HepG2 (cell line): Measurements from ENCODE around the gene DNASE2. TPM values are rescaled to one million over a fixed set of nuclear protein-coding genes. Genes with fewer than 3 reads are reported as not detected.

Experiments
- BATF2 ChIP-seq: sonication (generic); formaldehyde crosslinking; IDR thresholded peaks from 2 replicates; pipeline ENCODE4 v1.8.0; 2022; ENCODE audit warnings: mild to moderate bottlenecking, missing genetic modification reagents, moderate library complexity
- DMTF1 ChIP-seq: sonication (generic); formaldehyde crosslinking; IDR thresholded peaks from 2 replicates; pipeline ENCODE4 v1.4.0; 2020; ENCODE audit warnings: mild to moderate bottlenecking, missing genetic modification reagents
- ELF4 ChIP-seq: sonication (generic); formaldehyde crosslinking; IDR thresholded peaks from 2 replicates; pipeline ENCODE4 v1.5.0; 2020; ENCODE audit warnings: missing genetic modification reagents, mild to moderate bottlenecking, moderate library complexity, borderline replicate concordance
- GMEB2 ChIP-seq: IDR thresholded peaks from 2 replicates; pipeline ENCODE4 v1.6.1; 2016; ENCODE audit warnings: missing biosample characterization, missing genetic modification reagents, low read depth
- IRF9 ChIP-seq: sonication (generic); formaldehyde crosslinking; IDR thresholded peaks from 2 replicates; pipeline ENCODE4 v1.8.0; 2022; ENCODE audit warnings: missing genetic modification reagents, mild to moderate bottlenecking, borderline replicate concordance
- PAF1 ChIP-seq: IDR thresholded peaks from 2 replicates; pipeline ENCODE4 v1.6.1; 2016; ENCODE audit warnings: missing genetic modification reagents, missing compliant biosample characterization
- PRPF4 ChIP-seq: fragments of 200-400 bp; formaldehyde crosslinking; IDR thresholded peaks from 2 replicates; pipeline ENCODE4 v1.6.1; 2016; ENCODE audit warnings: low read length, low read depth; ENCODE audit not compliant: poor library complexity, severe bottlenecking
- STAT6 ChIP-seq: sonication (generic); formaldehyde crosslinking; IDR thresholded peaks from 2 replicates; pipeline ENCODE4 v1.4.0; 2020; ENCODE audit warnings: missing genetic modification reagents, mild to moderate bottlenecking, borderline replicate concordance
- TMF1 ChIP-seq: sonication (generic); formaldehyde crosslinking; IDR thresholded peaks from 2 replicates; pipeline ENCODE4 v1.8.1; 2022; ENCODE audit warnings: low read depth, missing genetic modification reagents
- ZFP90 ChIP-seq: sonication (generic); formaldehyde crosslinking; IDR thresholded peaks from 2 replicates; pipeline ENCODE4 v1.8.0; 2022; ENCODE audit warnings: missing genetic modification reagents, mild to moderate bottlenecking, inconsistent platforms, borderline replicate concordance
- ZGPAT ChIP-seq: IDR thresholded peaks from 2 replicates; pipeline ENCODE4 v1.6.1; 2016; ENCODE audit warnings: mild to moderate bottlenecking
- ZMYM2 ChIP-seq: sonication (generic); formaldehyde crosslinking; IDR thresholded peaks from 2 replicates; pipeline ENCODE4 v1.8.0; 2022; ENCODE audit warnings: mild to moderate bottlenecking, missing genetic modification reagents
- ZNF367 ChIP-seq: sonication (generic); formaldehyde crosslinking; IDR thresholded peaks from 2 replicates; pipeline ENCODE4 v1.4.0; 2020; ENCODE audit warnings: missing genetic modification reagents, borderline replicate concordance
- ZNF773 ChIP-seq: sonication (generic); formaldehyde crosslinking; IDR thresholded peaks from 2 replicates; pipeline ENCODE4 v1.4.0; 2020; ENCODE audit warnings: missing genetic modification reagents, borderline replicate concordance
- ZNF784 ChIP-seq: sonication (generic); formaldehyde crosslinking; IDR thresholded peaks from 2 replicates; pipeline ENCODE4 v1.5.1; 2020; ENCODE audit warnings: missing genetic modification reagents, mild to moderate bottlenecking, borderline replicate concordance
- ZNF792 ChIP-seq: IDR thresholded peaks from 2 replicates; pipeline ENCODE4 v1.6.1; 2016
- ZNF83 ChIP-seq: sonication (generic); formaldehyde crosslinking; IDR thresholded peaks from 2 replicates; pipeline ENCODE4 v1.4.0; 2020; ENCODE audit warnings: missing genetic modification reagents, mild to moderate bottlenecking, borderline replicate concordance
- polyA plus RNA-seq, 8 experiments: library from polyadenylated mRNA; depleted of rRNA in 3 of 8; stranded (reverse) in 7 of 8; unstranded in 1 of 8; fragments of >200 nt; fragmentation: Illumina TruSeq in 4 of 8; extraction: Trizol in 4 of 8; gene quantifications; 2 replicates each; pipeline versions ENCODE4 v1.2.1 to v1.2.3, GENCODE V29; 2011 to 2016; ENCODE audit warnings: low read depth in 4 of 8, missing spikeins in 1 of 8, mixed read lengths in 1 of 8; ENCODE audit not compliant: insufficient read depth in 1 of 8
- total RNA-seq, 5 experiments: library from RNA; depleted of rRNA; stranded (reverse); fragments of >200 nt; fragmentation: Illumina TruSeq; extraction: Trizol; gene quantifications; 2 replicates each; pipeline ENCODE4 v1.2.3, GENCODE V29; 2016; ENCODE audit warnings: low read depth in 1 of 5

Gene DNASE2
- total and polyA plus RNA-seq, 2 of the 13 experiments (the other 11 are each of a cell fraction or from before 2014, with no cell fraction given): 7.5 to 16.2 TPM

GRCh38 chr19:12890787-12891552 lies 9.7 kb upstream of the DNASE2 start, which contains the start of gene GCDH (continued):
- TF ChIP-seq STAT6 (no peak), ZNF83 (CRISPR knock-in tag) (no peak), ZNF773 (CRISPR knock-in tag) (no peak), ZGPAT (CRISPR knock-in tag) (peak; percentile 56), ZNF367 (no peak), PAF1 (CRISPR knock-in tag) (no peak), ELF4 (CRISPR knock-in tag) (peak; percentile 77; the same call in 1 of the 2 replicates), TMF1 (CRISPR knock-in tag) (no peak), GMEB2 (CRISPR knock-in tag) (0 out of 2 replicates have a peak, but pooled peaks have one; percentile 24), ZNF784 (CRISPR knock-in tag) (peak; percentile 54; the same call in 1 of the 2 replicates), BATF2 (CRISPR knock-in tag) (no peak), IRF9 (peak; percentile 43; the same call in 1 of the 2 replicates), DMTF1 (CRISPR knock-in tag) (no peak), ZFP90 (CRISPR knock-in tag) (no peak), PRPF4 (no peak), ZMYM2 (CRISPR knock-in tag) (no peak), ZNF792 (CRISPR knock-in tag) (0 out of 2 replicates have a peak, but pooled peaks have one; percentile 16)
